ENCODE results near the gene RBBP8NL.

DNA sequence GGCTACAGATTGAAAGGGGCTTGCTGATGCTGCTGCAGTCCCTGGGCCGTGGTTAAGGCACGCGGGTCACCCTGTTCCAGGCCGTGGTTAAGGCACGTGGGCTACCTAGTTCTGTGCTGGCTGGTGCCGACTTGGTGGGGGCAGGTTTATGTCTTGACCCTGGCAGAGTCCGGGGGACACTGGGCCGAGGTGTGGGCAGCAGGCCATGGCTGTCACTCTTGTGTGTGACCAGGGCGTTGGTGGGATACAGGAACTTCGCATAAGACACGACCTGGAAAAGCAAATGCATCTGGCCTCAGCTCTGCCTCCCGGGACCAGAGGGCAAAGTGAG, 34.0 kb downstream of the RBBP8NL start:
- TF ChIP-seq, protein P1, sequence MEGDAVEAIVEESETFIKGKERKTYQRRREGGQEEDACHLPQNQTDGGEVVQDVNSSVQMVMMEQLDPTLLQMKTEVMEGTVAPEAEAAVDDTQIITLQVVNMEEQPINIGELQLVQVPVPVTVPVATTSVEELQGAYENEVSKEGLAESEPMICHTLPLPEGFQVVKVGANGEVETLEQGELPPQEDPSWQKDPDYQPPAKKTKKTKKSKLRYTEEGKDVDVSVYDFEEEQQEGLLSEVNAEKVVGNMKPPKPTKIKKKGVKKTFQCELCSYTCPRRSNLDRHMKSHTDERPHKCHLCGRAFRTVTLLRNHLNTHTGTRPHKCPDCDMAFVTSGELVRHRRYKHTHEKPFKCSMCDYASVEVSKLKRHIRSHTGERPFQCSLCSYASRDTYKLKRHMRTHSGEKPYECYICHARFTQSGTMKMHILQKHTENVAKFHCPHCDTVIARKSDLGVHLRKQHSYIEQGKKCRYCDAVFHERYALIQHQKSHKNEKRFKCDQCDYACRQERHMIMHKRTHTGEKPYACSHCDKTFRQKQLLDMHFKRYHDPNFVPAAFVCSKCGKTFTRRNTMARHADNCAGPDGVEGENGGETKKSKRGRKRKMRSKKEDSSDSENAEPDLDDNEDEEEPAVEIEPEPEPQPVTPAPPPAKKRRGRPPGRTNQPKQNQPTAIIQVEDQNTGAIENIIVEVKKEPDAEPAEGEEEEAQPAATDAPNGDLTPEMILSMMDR (IDR thresholded peaks at IDR 0.05): no peak
- TF ChIP-seq POLR2A (IDR thresholded peaks at IDR 0.05; ENCODE audit: low read depth) (no peak), EP300 (IDR thresholded peaks at IDR 0.05) (no peak)

Measured in esophagus muscularis mucosa (tissue), 4 donors.